GM23338 (cell line): Measurements from ENCODE around the gene TNS3. TPM values are rescaled to one million over a fixed set of nuclear protein-coding genes. Genes with fewer than 3 reads are reported as not detected.

Source experiments
- ATAC-seq: fragments of 200-7000 bp; cut with Tn5 transposase; 3 replicates; pipeline ENCODE4 v1.9.1; 2020
- DNase-seq: peaks from one replicate; pipeline ENCODE4 v3.0.0-alpha.2; 2015; ENCODE audit warnings: low spot score
- H2AFZ ChIP-seq: fragments of 200-600 bp; sonication (generic); 2 replicates; pipeline ENCODE4 v1.8.0; 2016; ENCODE audit warnings: antibody characterized with exemption, mild to moderate bottlenecking, moderate library complexity
- H3F3A ChIP-seq: fragments of 200-600 bp; sonication (generic); replicated peaks from 2 replicates; pipeline ENCODE4 v1.8.0; 2017; ENCODE audit warnings: antibody characterized with exemption, mixed run types, low read depth
- H3K27ac ChIP-seq: fragments of 200-600 bp; sonication (generic); 2 replicates; pipeline ENCODE4 v1.6.1; 2016; ENCODE audit warnings: low read depth
- H3K27me3 ChIP-seq: fragments of 200-600 bp; sonication (generic); 2 replicates; pipeline ENCODE4 v1.8.0; 2016; ENCODE audit warnings: mild to moderate bottlenecking, mixed run types, moderate library complexity; ENCODE audit not compliant: insufficient read depth
- H3K36me3 ChIP-seq: fragments of 200-600 bp; sonication (generic); 2 replicates; pipeline ENCODE4 v1.8.0; 2016; ENCODE audit warnings: mild to moderate bottlenecking; ENCODE audit not compliant: insufficient read depth
- H3K4me1 ChIP-seq: fragments of 200-600 bp; sonication (generic); 2 replicates; pipeline ENCODE4 v1.8.0; 2016; ENCODE audit warnings: mild to moderate bottlenecking, moderate library complexity; ENCODE audit not compliant: insufficient read depth
- H3K4me2 ChIP-seq: fragments of 200-600 bp; sonication (generic); 2 replicates; pipeline ENCODE4 v1.7.1; 2017; ENCODE audit warnings: mixed run types
- H3K4me3 ChIP-seq: fragments of 200-600 bp; sonication (generic); 2 replicates; pipeline ENCODE4 v1.6.1; 2016; ENCODE audit warnings: mixed run types
- H3K79me2 ChIP-seq: fragments of 200-600 bp; sonication (generic); replicated peaks from 2 replicates; pipeline ENCODE4 v1.8.0; 2017; ENCODE audit warnings: mild to moderate bottlenecking; ENCODE audit not compliant: insufficient read depth
- H3K9me2 ChIP-seq: fragments of 200-600 bp; sonication (generic); 2 replicates; pipeline ENCODE4 v1.8.0; 2017; ENCODE audit not compliant: insufficient read depth
- H4K20me1 ChIP-seq: fragments of 200-600 bp; sonication (generic); replicated peaks from 2 replicates; pipeline ENCODE4 v1.8.0; 2017; ENCODE audit warnings: mild to moderate bottlenecking; ENCODE audit not compliant: insufficient read depth
- H3K27ac Mint-ChIP-seq: 2 replicates; pipeline ENCODE4 v1.8.0; 2020; ENCODE audit warnings: inconsistent platforms, mild to moderate bottlenecking, moderate library complexity, mixed read lengths
- H3K27me3 Mint-ChIP-seq: 3 replicates; pipeline ENCODE4 v1.8.0; 2022; ENCODE audit warnings: low read depth, mild to moderate bottlenecking, moderate library complexity, mixed read lengths, inconsistent platforms; ENCODE audit not compliant: insufficient read depth, poor library complexity
- H3K36me3 Mint-ChIP-seq: 3 replicates; pipeline ENCODE4 v1.8.0; 2021; ENCODE audit warnings: low read depth, mild to moderate bottlenecking, inconsistent platforms, moderate library complexity, mixed read lengths
- H3K4me1 Mint-ChIP-seq: 3 replicates; pipeline ENCODE4 v1.8.0; 2020; ENCODE audit warnings: mild to moderate bottlenecking, inconsistent platforms, mixed read lengths
- H3K4me3 Mint-ChIP-seq: 3 replicates; pipeline ENCODE4 v1.8.0; 2021; ENCODE audit warnings: moderate library complexity, mild to moderate bottlenecking, inconsistent platforms, mixed read lengths
- H3K9me3 Mint-ChIP-seq: 3 replicates; pipeline ENCODE4 v1.8.0; 2020; ENCODE audit warnings: moderate library complexity, mild to moderate bottlenecking, inconsistent platforms, mixed read lengths
- CREB1 ChIP-seq: fragments of 250-450 bp; sonication (Bioruptor Pico); IDR thresholded peaks from 2 replicates; pipeline ENCODE4 v1.5.0; 2020; ENCODE audit warnings: low read depth, mild to moderate bottlenecking, moderate library complexity
- CTCF ChIP-seq, 2 experiments: fragments of 200-600 bp in 1 of 2; sonication (generic) in 1 of 2; conservative IDR thresholded peaks; 2 replicates each; pipeline versions ENCODE4 v1.5.1 to v1.6.1; 2016 to 2017; ENCODE audit warnings: antibody characterized with exemption in 2 of 2, low read depth in 2 of 2, mild to moderate bottlenecking in 2 of 2, moderate library complexity in 1 of 2
- EZH2 ChIP-seq: fragments of 200-600 bp; sonication (generic); IDR thresholded peaks from one replicate; pipeline ENCODE4 v1.8.0; 2017; ENCODE audit warnings: antibody characterized with exemption, mild to moderate bottlenecking, low read depth; ENCODE audit not compliant: unreplicated experiment
- JUNB ChIP-seq: IDR thresholded peaks from one replicate; pipeline ENCODE4 v1.6.1; 2016; ENCODE audit warnings: antibody characterized with exemption; ENCODE audit not compliant: unreplicated experiment
- NANOG ChIP-seq: IDR thresholded peaks from 2 replicates; pipeline ENCODE4 v1.6.1; 2016; ENCODE audit warnings: antibody characterized with exemption, borderline replicate concordance
- POLR2AphosphoS5 ChIP-seq: IDR thresholded peaks from 2 replicates; pipeline ENCODE4 v1.6.1; 2016; ENCODE audit warnings: antibody characterized with exemption, low read depth
- REST ChIP-seq: IDR thresholded peaks from one replicate; pipeline ENCODE4 v1.6.1; 2018; ENCODE audit warnings: antibody characterized with exemption; ENCODE audit not compliant: unreplicated experiment
- STAT1 ChIP-seq: IDR thresholded peaks from one replicate; pipeline ENCODE4 v1.6.1; 2016; ENCODE audit warnings: antibody characterized with exemption; ENCODE audit not compliant: unreplicated experiment
- ZNF331 ChIP-seq: fragments of 250-450 bp; sonication (Bioruptor Pico); IDR thresholded peaks from 2 replicates; pipeline ENCODE4 v1.5.0; 2020; ENCODE audit warnings: low read depth, mild to moderate bottlenecking, moderate library complexity
- ZNF462 ChIP-seq: fragments of 250-450 bp; sonication (Bioruptor Pico); IDR thresholded peaks from 2 replicates; pipeline ENCODE4 v1.5.0; 2020; ENCODE audit warnings: mild to moderate bottlenecking, moderate library complexity
- polyA plus RNA-seq: library from polyadenylated mRNA; unstranded; fragments of >200 nt; fragmentation: Nextera tagmentation; extraction: Ambion mirVana; gene quantifications from 2 replicates; pipeline ENCODE4 v1.2.1, GENCODE V29; 2016
- total RNA-seq: library from RNA; depleted of rRNA; stranded (reverse); fragments of >200 nt; shearing (Covaris generic); gene quantifications from 2 replicates; pipeline ENCODE4 v1.2.3, GENCODE V29; 2014

The TNS3 gene
- total and polyA plus RNA-seq, 2 experiments from 2014 or later: 6.2 to 28.7 TPM

GRCh38 chr7:47332213-47332612 is 249.7 kb downstream of the TNS3 start:
- H3K4me2 ChIP-seq: peak overlapping the region; percentile 64; the same call in 1 of the 2 replicates
- Mint-ChIP-seq H3K27me3 (peaks cover 5% of the 10 kb centered on the region), H3K9me3 (no peaks in the 10 kb centered on the region), H3K36me3 (no peaks in the 10 kb centered on the region), H3K4me3 (no peak overlapping the region), H3K4me1 (peaks cover 68% of the 10 kb centered on the region), H3K27ac (peak overlapping the region; percentile 54; the same call in 1 of the 2 replicates)
- H3K4me1 ChIP-seq: peaks cover 42% of the 10 kb centered on the region
- no peaks in the 10 kb centered on the region for H3K9me2 ChIP-seq
- 0 out of 2 replicates have a peak, but pooled peaks cover 7% of the 10 kb centered on the region for H3F3A ChIP-seq
- no peaks in the 10 kb centered on the region for H4K20me1 ChIP-seq
- DNase-seq (peak; percentile 60), ATAC-seq (peak; percentile 5)
- TF ChIP-seq NANOG: no peak
- TF ChIP-seq CREB1 (CRISPR knock-in tag): no peak
- no peak for TF ChIP-seq POLR2AphosphoS5
- TF ChIP-seq JUNB: no peak
- no peak for TF ChIP-seq ZNF331 (CRISPR knock-in tag)
- H3K36me3 ChIP-seq: no peaks in the 10 kb centered on the region
- H2AFZ ChIP-seq: no peak overlapping the region
- peak overlapping the region; percentile 78 for H3K27ac ChIP-seq
- H3K79me2 ChIP-seq: no peaks in the 10 kb centered on the region
- no peaks in the 10 kb centered on the region for H3K27me3 ChIP-seq
- no peak overlapping the region for H3K4me3 ChIP-seq

GRCh38 chr7:47331179-47331565 is 250.7 kb downstream of the TNS3 start:
- no peaks in the 10 kb centered on the region for H3K36me3 ChIP-seq
- H3K36me3 Mint-ChIP-seq: no peaks in the 10 kb centered on the region
- no peak for DNase-seq
- no peaks in the 10 kb centered on the region for H3K9me2 ChIP-seq
- H3K27me3 Mint-ChIP-seq: peaks cover 5% of the 10 kb centered on the region
- H3K27me3 ChIP-seq: no peaks in the 10 kb centered on the region
- no peaks in the 10 kb centered on the region for H3K79me2 ChIP-seq
- peaks cover 79% of the 10 kb centered on the region for H3K4me1 Mint-ChIP-seq
- no peaks in the 10 kb centered on the region for H3K9me3 Mint-ChIP-seq
- peaks cover 49% of the 10 kb centered on the region for H3K4me1 ChIP-seq
- no peak overlapping the region for H3K27ac ChIP-seq
- H4K20me1 ChIP-seq: no peaks in the 10 kb centered on the region
- H3K4me3 Mint-ChIP-seq: no peak overlapping the region
- no peak overlapping the region; the same call in 1 of the 2 replicates for H3K27ac Mint-ChIP-seq
- H3F3A ChIP-seq: 0 out of 2 replicates have a peak, but pooled peaks cover 7% of the 10 kb centered on the region
- ATAC-seq: no peak
- TF ChIP-seq STAT1 (no peak), JUNB (no peak), NANOG (no peak), EZH2 (no peak), REST (no peak), ZNF331 (CRISPR knock-in tag) (no peak), ZNF462 (CRISPR knock-in tag) (no peak), CREB1 (CRISPR knock-in tag) (no peak), CTCF (conservative IDR thresholded peaks at IDR 0.05; ENCODE audit: low read depth in 2 of 2) (no peak)
- H3K4me2 ChIP-seq: no peak overlapping the region
- H3K4me3 ChIP-seq: no peak overlapping the region
- no peak overlapping the region for H2AFZ ChIP-seq
